ENCODE measurements around the gene TSHR. TPM values are rescaled to one million over a fixed set of nuclear protein-coding genes. Genes with fewer than 3 reads are reported as not detected.

The TSHR gene
- total RNA-seq, 4 donors from 2014 or later = not detected

DNA sequence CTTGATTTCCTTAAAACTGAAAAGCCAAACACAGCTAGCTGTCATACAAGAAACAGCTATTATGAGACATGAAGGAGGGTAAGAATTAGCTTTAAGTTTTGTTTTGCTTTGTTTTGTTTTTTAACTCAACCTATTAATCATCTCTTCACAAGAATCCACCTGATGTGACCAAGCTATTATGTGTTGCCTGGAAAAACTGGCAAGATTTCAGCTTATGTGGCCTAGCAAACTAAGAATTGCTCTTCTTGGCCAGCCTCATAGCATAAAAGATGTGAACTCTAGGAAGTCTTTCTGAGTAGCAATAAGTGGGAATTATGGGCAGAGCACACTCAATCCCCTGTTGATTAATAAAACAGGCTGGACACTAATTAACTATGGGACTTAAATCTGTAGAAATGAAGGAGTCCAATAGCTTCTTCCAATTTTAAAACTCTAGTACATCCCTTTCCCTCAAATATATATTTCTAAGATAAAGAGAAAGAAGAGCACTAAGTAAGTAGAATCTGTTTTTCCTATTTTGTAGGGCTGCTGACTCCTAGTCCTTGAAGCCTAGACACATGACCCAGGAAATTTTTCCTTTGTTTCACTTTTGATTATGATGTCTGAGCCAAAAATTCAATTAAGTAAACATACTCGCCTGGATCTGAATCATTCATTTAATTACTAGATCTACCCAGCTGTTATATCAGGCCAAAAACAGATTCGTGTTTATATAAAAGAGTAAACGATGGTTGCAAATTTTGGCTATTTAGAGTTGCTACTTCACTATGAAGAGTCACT lies 189.6 kb downstream of the TSHR start:
- peaks cover 0 to 8% (median 2%) of the 10 kb centered on the region in 4 donors for H3K4me1 ChIP-seq
- peak overlapping the region in 2 of 4 donors; percentile 14 to 23 for H3K27ac ChIP-seq
- no peak overlapping the region for H3K4me3 ChIP-seq
- H3K27me3 ChIP-seq = no peaks in the 10 kb centered on the region
- no peaks in the 10 kb centered on the region for H3K9me3 ChIP-seq
- TF ChIP-seq, protein P1, sequence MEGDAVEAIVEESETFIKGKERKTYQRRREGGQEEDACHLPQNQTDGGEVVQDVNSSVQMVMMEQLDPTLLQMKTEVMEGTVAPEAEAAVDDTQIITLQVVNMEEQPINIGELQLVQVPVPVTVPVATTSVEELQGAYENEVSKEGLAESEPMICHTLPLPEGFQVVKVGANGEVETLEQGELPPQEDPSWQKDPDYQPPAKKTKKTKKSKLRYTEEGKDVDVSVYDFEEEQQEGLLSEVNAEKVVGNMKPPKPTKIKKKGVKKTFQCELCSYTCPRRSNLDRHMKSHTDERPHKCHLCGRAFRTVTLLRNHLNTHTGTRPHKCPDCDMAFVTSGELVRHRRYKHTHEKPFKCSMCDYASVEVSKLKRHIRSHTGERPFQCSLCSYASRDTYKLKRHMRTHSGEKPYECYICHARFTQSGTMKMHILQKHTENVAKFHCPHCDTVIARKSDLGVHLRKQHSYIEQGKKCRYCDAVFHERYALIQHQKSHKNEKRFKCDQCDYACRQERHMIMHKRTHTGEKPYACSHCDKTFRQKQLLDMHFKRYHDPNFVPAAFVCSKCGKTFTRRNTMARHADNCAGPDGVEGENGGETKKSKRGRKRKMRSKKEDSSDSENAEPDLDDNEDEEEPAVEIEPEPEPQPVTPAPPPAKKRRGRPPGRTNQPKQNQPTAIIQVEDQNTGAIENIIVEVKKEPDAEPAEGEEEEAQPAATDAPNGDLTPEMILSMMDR (IDR thresholded peaks at IDR 0.05) = no peak
- TF ChIP-seq POLR2A (IDR thresholded peaks at IDR 0.05) = no peak
- DNase-seq = no peak
- H3K36me3 ChIP-seq = no peaks in the 10 kb centered on the region

DNA sequence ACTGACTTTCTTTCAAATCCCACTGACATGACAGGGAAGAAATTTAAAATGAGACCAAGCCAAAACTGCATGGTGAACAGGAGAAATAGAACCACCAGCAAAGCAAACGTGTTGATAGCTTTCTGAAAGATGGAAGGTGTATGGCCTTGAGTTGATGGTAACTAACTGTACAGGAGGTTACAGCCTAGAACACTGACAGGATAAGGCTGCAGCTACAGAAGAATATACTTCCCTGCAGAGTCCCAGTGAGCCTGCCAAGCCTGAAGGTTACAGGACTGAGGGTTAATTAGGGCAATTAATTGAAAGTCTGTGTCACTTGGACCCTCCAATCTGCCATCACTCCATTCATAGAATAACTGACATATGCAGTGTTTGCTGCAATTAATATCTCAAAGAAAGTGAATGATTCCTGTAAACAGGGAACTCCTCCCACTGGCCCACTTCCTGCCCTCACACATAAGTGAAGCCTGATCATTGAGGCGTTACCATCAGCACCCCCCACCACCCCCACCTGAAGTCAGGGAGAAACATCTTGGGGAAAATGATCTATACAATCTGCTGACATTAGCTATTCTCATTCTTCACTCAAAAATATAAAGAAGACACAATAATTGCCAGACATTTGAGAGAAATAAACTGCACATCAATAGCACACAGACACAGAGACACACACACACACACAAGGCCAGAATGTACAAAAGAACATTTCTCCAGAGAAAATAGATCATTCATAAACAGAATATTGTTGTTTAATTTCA lies 191.9 kb downstream of the TSHR start:
- H3K9me3 ChIP-seq = no peaks in the 10 kb centered on the region
- no peaks in the 10 kb centered on the region for H3K27me3 ChIP-seq
- H3K27ac ChIP-seq = no peak overlapping the region
- peaks cover 0 to 8% (median 2%) of the 10 kb centered on the region in 4 donors for H3K4me1 ChIP-seq
- DNase-seq = peak in 1 of 3 donors; percentile 28
- TF ChIP-seq, protein P1 (IDR thresholded peaks at IDR 0.05) = no peak
- TF ChIP-seq POLR2A (IDR thresholded peaks at IDR 0.05) = no peak
- no peak overlapping the region for H3K4me3 ChIP-seq
- H3K36me3 ChIP-seq = no peaks in the 10 kb centered on the region

DNA sequence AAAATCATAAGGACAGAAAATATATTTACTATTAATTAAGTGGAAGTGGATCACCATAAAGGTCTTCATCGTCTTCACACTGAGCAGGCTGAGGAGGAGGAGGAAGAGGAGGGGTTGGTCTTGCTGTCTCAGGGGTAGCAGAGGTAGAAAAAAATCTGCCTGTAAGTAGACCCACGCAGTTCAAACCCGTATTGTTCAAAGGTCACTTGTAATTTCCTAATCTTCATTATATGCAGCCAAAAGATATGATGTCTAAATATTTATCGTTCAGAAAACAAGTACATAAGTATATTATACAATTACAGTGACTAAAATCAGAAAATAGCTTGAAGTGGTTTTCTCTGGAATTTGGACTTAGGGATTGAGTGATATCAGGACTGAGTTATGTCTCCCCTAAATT lies 193.2 kb downstream of the TSHR start:
- H3K27ac ChIP-seq = no peak overlapping the region
- TF ChIP-seq, protein P1 (IDR thresholded peaks at IDR 0.05) = no peak
- no peak for TF ChIP-seq POLR2A (IDR thresholded peaks at IDR 0.05)
- DNase-seq = no peak
- no peaks in the 10 kb centered on the region for H3K27me3 ChIP-seq
- H3K4me3 ChIP-seq = no peak overlapping the region
- H3K36me3 ChIP-seq = no peaks in the 10 kb centered on the region
- H3K9me3 ChIP-seq = no peaks in the 10 kb centered on the region
- peaks cover 0 to 8% (median 2%) of the 10 kb centered on the region in 4 donors for H3K4me1 ChIP-seq

DNA sequence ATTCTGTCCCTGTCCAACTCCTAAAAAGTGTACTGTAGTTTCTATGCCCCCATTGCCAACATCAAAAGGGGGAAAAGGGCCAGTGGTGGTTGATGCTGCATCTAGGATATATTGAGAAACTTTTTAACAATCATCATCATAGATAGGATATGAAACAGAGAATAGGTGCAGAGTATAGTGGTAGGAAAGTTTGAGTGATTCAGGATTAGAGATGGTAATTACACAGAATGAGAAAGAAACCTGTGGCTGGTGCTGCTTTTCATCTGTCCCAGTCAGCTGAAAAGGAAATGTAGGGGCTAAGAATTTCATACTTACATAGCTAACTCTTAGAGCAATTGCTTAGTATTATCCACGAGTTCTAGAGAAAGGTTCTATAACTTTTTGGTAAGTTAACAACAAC lies 197.8 kb downstream of the TSHR start:
- no peak for DNase-seq

DNA sequence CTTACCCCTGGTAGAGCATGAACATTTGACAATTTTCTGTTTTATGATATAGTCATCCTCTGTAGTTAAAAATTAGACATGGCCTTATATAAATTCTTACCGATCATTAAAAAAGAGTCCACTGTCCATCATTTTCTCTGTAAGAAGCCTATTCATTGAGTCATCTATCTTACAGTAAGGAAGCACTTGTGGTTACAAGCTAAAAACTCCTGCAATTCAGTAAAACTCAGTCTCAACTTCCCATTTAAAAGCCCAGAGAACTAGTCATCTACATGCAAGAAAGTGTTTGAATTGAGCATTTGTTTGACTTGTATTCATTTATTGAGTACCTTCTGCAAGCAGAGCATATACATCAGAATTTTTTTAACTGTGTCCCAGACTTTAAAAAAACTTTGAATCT lies 202.0 kb downstream of the TSHR start:
- H3K36me3 ChIP-seq = no peaks in the 10 kb centered on the region

More for the DNA sequence above, 197.8 kb downstream of the TSHR start:
- H3K36me3 ChIP-seq = no peaks in the 10 kb centered on the region
- H3K27me3 ChIP-seq = no peaks in the 10 kb centered on the region
- H3K4me3 ChIP-seq = no peak overlapping the region
- H3K4me1 ChIP-seq = no peaks in the 10 kb centered on the region
- no peak overlapping the region for H3K27ac ChIP-seq
- no peaks in the 10 kb centered on the region for H3K9me3 ChIP-seq
- TF ChIP-seq, protein P1 (IDR thresholded peaks at IDR 0.05) = no peak
- no peak for TF ChIP-seq POLR2A (IDR thresholded peaks at IDR 0.05)

More for the DNA sequence above, 202.0 kb downstream of the TSHR start:
- Histone ChIP-seq H3K9me3 (no peaks in the 10 kb centered on the region), H3K27me3 (no peaks in the 10 kb centered on the region), H3K27ac (no peak overlapping the region), H3K4me1 (no peaks in the 10 kb centered on the region), H3K4me3 (no peak overlapping the region)
- TF ChIP-seq, protein P1 (IDR thresholded peaks at IDR 0.05) = no peak
- no peak for TF ChIP-seq POLR2A (IDR thresholded peaks at IDR 0.05)
- DNase-seq = no peak

All from Peyer's patch (tissue), 4 donors.